ENCODE data around the gene SGIP1. TPM values are rescaled to one million over a fixed set of nuclear protein-coding genes. Genes with fewer than 3 reads are reported as not detected.

The SGIP1 gene
- polyA plus RNA-seq, 1 experiment, result 110 TPM

DNA sequence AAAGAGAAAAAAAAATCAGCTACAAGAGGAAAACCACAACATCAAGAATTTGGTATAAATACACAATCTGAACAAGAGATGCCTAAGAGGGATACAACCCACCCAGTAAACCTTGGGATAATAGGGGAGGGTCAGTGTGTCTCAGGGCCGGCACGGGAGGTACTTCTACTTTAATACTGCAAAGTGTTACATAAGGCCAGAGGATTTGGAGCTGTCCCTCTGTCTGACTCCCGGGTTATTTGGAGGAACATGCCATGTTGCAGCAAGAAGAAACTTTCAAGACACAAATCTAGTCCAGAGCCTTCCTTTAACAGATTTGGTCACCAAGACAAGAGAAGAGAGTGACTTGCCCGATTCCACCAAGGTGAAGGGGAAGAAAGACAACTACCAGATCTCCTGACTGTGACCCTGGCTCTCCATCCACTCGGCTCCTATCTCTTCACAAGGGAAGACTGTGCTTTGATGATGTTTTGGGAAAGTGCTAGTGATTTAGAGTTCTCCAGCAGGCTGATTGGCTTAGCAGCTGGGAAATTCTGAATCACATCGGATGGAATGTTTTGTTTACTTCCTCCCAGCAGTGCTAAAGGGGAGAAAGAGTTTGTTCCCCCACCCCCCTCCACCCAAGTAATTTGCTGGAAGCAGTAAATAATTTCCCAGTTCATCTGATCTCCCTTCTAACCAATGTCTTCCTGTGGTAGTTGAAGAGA is 29.3 kb downstream of the SGIP1 start:
- Histone ChIP-seq H3K9me3 (ENCODE audit: control insufficient read depth, insufficient read depth, low read length) (no peaks in the 10 kb centered on the region), H3K4me3 (ENCODE audit: low read depth, low read length) (peak overlapping the region; percentile 42), H3K27ac (ENCODE audit: low read depth, low read length) (peak overlapping the region; percentile 94), H3K27me3 (ENCODE audit: control insufficient read depth, insufficient read depth, low read length) (no peaks in the 10 kb centered on the region)
- DNase-seq (ENCODE audit: low read depth, low spot score), result peak; percentile 91
- POLR2A ChIA-PET, result interaction anchor here (0.7 to 2.4 kb wide), 7 partner anchors 10 to 99 kb away, joined by 3 to 10 read pairs (median 3); no protein-coding TSS in a partner anchor
- CTCF ChIA-PET, result interaction anchor here (2.1 kb wide), 1 partner anchor 59 kb away, joined by 7 read pairs; no protein-coding TSS in a partner anchor
- TF ChIP-seq, protein P1, sequence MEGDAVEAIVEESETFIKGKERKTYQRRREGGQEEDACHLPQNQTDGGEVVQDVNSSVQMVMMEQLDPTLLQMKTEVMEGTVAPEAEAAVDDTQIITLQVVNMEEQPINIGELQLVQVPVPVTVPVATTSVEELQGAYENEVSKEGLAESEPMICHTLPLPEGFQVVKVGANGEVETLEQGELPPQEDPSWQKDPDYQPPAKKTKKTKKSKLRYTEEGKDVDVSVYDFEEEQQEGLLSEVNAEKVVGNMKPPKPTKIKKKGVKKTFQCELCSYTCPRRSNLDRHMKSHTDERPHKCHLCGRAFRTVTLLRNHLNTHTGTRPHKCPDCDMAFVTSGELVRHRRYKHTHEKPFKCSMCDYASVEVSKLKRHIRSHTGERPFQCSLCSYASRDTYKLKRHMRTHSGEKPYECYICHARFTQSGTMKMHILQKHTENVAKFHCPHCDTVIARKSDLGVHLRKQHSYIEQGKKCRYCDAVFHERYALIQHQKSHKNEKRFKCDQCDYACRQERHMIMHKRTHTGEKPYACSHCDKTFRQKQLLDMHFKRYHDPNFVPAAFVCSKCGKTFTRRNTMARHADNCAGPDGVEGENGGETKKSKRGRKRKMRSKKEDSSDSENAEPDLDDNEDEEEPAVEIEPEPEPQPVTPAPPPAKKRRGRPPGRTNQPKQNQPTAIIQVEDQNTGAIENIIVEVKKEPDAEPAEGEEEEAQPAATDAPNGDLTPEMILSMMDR (IDR thresholded peaks at IDR 0.05; ENCODE audit: low read depth, low read length), result no peak

DNA sequence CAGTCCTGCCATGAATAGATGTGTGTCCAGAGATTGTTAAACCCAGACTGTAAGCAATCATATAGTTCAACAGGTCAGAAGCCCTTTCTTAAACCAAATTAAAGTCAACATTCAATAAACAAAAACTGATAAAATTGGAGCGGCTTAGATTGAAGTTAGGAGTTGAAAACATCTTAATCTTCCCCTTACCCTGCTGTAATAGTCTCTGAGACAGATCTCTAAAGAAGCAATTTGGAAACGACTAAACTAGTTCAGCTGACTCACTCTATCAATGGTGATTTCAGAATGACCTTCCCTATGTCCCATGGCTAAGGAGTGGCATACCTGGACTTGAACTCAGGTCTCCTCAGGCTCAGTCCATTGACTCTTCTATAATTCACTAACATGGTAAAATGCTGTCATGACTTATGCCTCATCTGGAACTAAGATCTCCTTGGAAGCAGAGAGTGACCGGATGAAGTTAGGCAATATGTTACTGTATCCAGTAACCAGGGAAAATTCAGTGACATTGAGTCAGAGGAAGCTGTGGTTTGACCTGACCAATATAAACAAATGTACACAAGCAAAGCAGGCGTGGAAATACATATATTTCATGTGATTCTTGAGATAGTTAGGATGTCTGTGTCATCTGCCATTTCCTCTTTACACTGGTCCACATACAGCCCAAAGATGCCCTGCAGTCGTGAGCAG is 30.1 kb downstream of the SGIP1 start:
- CTCF ChIA-PET, result interaction anchor here (2.1 kb wide), 1 partner anchor 60 kb away, joined by 7 read pairs; no protein-coding TSS in a partner anchor
- POLR2A ChIA-PET, result interaction anchor here (0.7 to 2.4 kb wide), 6 partner anchors 10 to 99 kb away, joined by 3 to 10 read pairs (median 5); no protein-coding TSS in a partner anchor
- peak; percentile 95 for DNase-seq (ENCODE audit: low read depth, low spot score)
- Histone ChIP-seq H3K9me3 (ENCODE audit: control insufficient read depth, insufficient read depth, low read length) (no peaks in the 10 kb centered on the region), H3K4me3 (ENCODE audit: low read depth, low read length) (peak overlapping the region; percentile 29), H3K27ac (ENCODE audit: low read depth, low read length) (peak overlapping the region; percentile 94), H3K27me3 (ENCODE audit: control insufficient read depth, insufficient read depth, low read length) (no peaks in the 10 kb centered on the region)
- TF ChIP-seq, protein P1 (IDR thresholded peaks at IDR 0.05; ENCODE audit: low read depth, low read length), result no peak

DNA sequence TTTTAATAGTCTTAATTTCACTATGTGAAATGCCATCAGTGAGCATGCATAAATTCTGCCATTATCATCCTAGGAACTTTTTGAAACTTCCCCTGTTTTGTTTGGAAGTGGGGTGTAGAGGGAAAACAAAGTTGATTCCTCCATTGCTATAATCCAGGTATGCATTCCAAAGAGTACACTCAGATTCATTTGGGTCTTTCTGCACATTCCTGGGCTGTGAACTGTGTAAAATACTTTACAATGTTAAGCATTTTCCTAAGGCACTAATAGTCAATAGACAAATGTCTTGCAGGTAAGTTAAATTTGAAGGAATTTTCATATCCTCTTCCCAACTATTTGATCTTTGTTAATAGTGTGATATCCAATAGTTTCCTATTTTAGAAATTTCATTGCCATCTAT is 36.2 kb downstream of the SGIP1 start:
- CTCF ChIA-PET, result no interaction called here
- no peak overlapping the region for H3K4me3 ChIP-seq (ENCODE audit: low read depth, low read length)
- POLR2A ChIA-PET, result no interaction called here
- no peaks in the 10 kb centered on the region for H3K9me3 ChIP-seq (ENCODE audit: control insufficient read depth, insufficient read depth, low read length)
- no peak overlapping the region for H3K27ac ChIP-seq (ENCODE audit: low read depth, low read length)
- DNase-seq (ENCODE audit: low read depth, low spot score), result no peak
- no peaks in the 10 kb centered on the region for H3K27me3 ChIP-seq (ENCODE audit: control insufficient read depth, insufficient read depth, low read length)
- TF ChIP-seq, protein P1 (IDR thresholded peaks at IDR 0.05; ENCODE audit: low read depth, low read length), result no peak

DNA sequence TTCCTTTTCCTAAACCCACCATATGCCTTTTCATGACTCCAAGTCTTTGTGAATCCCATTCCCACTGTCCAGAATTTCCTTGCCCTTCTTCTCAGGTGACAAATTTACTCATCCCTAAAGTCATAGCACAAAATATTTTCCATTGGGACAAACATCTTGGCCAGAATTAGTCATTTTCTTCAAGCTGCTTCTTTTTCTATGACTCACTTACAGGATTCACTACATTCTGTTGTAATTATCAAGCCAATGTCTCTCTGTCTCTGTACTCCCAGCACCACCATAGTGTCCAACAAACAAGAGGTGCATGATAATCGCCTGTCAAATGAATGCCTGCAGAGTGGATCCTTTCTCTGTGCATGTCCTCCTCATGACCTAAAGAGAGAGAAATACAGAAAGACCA is 37.8 kb downstream of the SGIP1 start:
- no peaks in the 10 kb centered on the region for H3K27me3 ChIP-seq (ENCODE audit: control insufficient read depth, insufficient read depth, low read length)
- ChIA-PET POLR2A (interaction anchor here (1.0 kb wide), 1 partner anchor 10 kb away, joined by 4 read pairs; no protein-coding TSS in a partner anchor), CTCF (interaction anchor here (0.7 kb wide), 1 partner anchor 122 kb away, joined by 3 read pairs; no protein-coding TSS in a partner anchor)
- no peak overlapping the region for H3K4me3 ChIP-seq (ENCODE audit: low read depth, low read length)
- H3K27ac ChIP-seq (ENCODE audit: low read depth, low read length), result no peak overlapping the region
- no peaks in the 10 kb centered on the region for H3K9me3 ChIP-seq (ENCODE audit: control insufficient read depth, insufficient read depth, low read length)
- TF ChIP-seq, protein P1 (IDR thresholded peaks at IDR 0.05; ENCODE audit: low read depth, low read length), result no peak
- DNase-seq (ENCODE audit: low read depth, low spot score), result no peak

DNA sequence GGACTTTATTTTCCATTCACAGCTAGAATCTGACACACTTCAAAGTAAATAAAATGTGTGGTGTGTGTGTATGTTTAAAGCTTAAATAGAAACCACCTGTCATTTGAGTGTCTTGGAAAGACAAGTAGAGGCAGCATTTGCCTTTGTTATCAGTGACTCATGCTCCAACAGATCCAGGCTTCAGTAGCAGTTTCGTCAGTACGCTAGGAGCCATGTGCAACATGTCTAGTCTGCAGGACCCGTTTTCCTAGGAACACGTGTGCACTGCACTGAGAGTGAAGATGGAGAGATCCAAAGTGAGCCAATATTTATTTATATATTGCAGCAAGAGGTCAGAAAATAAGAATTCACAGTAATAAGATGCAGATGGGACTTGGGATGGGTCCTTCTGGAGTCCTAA is 41.8 kb downstream of the SGIP1 start:
- peak; percentile 95 for DNase-seq (ENCODE audit: low read depth, low spot score)
- TF ChIP-seq, protein P1 (IDR thresholded peaks at IDR 0.05; ENCODE audit: low read depth, low read length), result no peak
- Histone ChIP-seq H3K4me3 (ENCODE audit: low read depth, low read length) (no peak overlapping the region), H3K9me3 (ENCODE audit: control insufficient read depth, insufficient read depth, low read length) (no peaks in the 10 kb centered on the region), H3K27ac (ENCODE audit: low read depth, low read length) (no peak overlapping the region), H3K27me3 (ENCODE audit: control insufficient read depth, insufficient read depth, low read length) (no peaks in the 10 kb centered on the region)
- CTCF ChIA-PET, result no interaction called here
- POLR2A ChIA-PET, result interaction anchor here (1.7 kb wide), 1 partner anchor 12 kb away, joined by 9 read pairs; no protein-coding TSS in a partner anchor

All from AG04450 (cell line).